ENCODE measurements around the gene HBP1.
"Not testable (repeated sequence)": the region's sequence is repeated elsewhere in the genome, so short reads cannot be mapped to it uniquely, and the experiment has no call there.

Gene HBP1

DNA sequence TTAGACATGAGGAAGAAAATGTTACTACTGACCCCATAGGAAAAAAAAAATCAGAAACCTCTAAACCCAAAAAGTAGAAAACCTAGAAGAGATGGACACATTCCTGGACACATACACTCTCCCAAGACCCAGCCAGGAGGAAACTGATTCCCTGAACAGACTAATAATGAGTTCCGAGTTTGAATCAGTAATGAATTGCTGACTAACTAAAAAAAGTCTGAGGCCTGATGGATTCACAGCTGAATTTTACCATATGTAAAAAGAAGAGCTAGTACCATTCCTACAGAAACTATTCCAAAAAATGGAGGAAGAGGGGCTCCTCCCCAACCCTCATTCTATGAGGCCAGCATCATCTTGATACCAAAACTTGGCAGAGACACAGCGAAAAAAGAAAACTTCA lies 75.8 kb downstream of the HBP1 start:
- TF ChIP-seq, protein P1, sequence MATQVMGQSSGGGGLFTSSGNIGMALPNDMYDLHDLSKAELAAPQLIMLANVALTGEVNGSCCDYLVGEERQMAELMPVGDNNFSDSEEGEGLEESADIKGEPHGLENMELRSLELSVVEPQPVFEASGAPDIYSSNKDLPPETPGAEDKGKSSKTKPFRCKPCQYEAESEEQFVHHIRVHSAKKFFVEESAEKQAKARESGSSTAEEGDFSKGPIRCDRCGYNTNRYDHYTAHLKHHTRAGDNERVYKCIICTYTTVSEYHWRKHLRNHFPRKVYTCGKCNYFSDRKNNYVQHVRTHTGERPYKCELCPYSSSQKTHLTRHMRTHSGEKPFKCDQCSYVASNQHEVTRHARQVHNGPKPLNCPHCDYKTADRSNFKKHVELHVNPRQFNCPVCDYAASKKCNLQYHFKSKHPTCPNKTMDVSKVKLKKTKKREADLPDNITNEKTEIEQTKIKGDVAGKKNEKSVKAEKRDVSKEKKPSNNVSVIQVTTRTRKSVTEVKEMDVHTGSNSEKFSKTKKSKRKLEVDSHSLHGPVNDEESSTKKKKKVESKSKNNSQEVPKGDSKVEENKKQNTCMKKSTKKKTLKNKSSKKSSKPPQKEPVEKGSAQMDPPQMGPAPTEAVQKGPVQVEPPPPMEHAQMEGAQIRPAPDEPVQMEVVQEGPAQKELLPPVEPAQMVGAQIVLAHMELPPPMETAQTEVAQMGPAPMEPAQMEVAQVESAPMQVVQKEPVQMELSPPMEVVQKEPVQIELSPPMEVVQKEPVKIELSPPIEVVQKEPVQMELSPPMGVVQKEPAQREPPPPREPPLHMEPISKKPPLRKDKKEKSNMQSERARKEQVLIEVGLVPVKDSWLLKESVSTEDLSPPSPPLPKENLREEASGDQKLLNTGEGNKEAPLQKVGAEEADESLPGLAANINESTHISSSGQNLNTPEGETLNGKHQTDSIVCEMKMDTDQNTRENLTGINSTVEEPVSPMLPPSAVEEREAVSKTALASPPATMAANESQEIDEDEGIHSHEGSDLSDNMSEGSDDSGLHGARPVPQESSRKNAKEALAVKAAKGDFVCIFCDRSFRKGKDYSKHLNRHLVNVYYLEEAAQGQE (IDR thresholded peaks at IDR 0.05; ENCODE audit: insufficient replicate concordance, low read depth), result no peak
- TF ChIP-seq SPI1 (IDR thresholded peaks at IDR 0.05; ENCODE audit: borderline replicate concordance, low read depth) (no peak), GABPA (IDR thresholded peaks at IDR 0.05; ENCODE audit: low read depth) (no peak), POLR2AphosphoS5 (IDR thresholded peaks at IDR 0.05; ENCODE audit: low read depth) (no peak)
- TF ChIP-seq, protein P2, sequence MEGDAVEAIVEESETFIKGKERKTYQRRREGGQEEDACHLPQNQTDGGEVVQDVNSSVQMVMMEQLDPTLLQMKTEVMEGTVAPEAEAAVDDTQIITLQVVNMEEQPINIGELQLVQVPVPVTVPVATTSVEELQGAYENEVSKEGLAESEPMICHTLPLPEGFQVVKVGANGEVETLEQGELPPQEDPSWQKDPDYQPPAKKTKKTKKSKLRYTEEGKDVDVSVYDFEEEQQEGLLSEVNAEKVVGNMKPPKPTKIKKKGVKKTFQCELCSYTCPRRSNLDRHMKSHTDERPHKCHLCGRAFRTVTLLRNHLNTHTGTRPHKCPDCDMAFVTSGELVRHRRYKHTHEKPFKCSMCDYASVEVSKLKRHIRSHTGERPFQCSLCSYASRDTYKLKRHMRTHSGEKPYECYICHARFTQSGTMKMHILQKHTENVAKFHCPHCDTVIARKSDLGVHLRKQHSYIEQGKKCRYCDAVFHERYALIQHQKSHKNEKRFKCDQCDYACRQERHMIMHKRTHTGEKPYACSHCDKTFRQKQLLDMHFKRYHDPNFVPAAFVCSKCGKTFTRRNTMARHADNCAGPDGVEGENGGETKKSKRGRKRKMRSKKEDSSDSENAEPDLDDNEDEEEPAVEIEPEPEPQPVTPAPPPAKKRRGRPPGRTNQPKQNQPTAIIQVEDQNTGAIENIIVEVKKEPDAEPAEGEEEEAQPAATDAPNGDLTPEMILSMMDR (IDR thresholded peaks at IDR 0.05; ENCODE audit: insufficient read depth, low read length), result no peak
- H3K27ac ChIP-seq (replicated peaks), result no peak overlapping the region
- no peak for DNase-seq (ENCODE audit: low read depth in 1 of 2, low spot score in 1 of 2)
- H3K4me3 ChIP-seq (replicated peaks; ENCODE audit: insufficient read depth, low read length), result no peak overlapping the region
- no peaks in the 10 kb centered on the region for H3K27me3 ChIP-seq (ENCODE audit: insufficient read depth, poor library complexity, severe bottlenecking)

GRCh38 chr7:107246836-107247235 lies 78.0 kb downstream of the HBP1 start:
- not testable (repeated sequence) for H3K27ac ChIP-seq (replicated peaks); H3K27me3 ChIP-seq (ENCODE audit: insufficient read depth, poor library complexity, severe bottlenecking); H3K4me3 ChIP-seq (replicated peaks; ENCODE audit: insufficient read depth, low read length); DNase-seq (ENCODE audit: low read depth in 1 of 2, low spot score in 1 of 2)

- Histone ChIP-seq H3K4me3 (replicated peaks; ENCODE audit: insufficient read depth, low read length) (no peak overlapping the region), H3K27me3 (ENCODE audit: insufficient read depth, poor library complexity, severe bottlenecking) (no peaks in the 10 kb centered on the region), H3K27ac (replicated peaks) (no peak overlapping the region)
- no peak for DNase-seq (ENCODE audit: low read depth in 1 of 2, low spot score in 1 of 2)
- no peak for TF ChIP-seq POLR2AphosphoS5 (IDR thresholded peaks at IDR 0.05; ENCODE audit: low read depth)
- TF ChIP-seq, protein P1 (IDR thresholded peaks at IDR 0.05; ENCODE audit: insufficient replicate concordance, low read depth), result no peak
- TF ChIP-seq SPI1 (IDR thresholded peaks at IDR 0.05; ENCODE audit: borderline replicate concordance, low read depth), result no peak
- no peak for TF ChIP-seq GABPA (IDR thresholded peaks at IDR 0.05; ENCODE audit: low read depth)
- TF ChIP-seq, protein P2 (IDR thresholded peaks at IDR 0.05; ENCODE audit: insufficient read depth, low read length), result no peak
Observed at GRCh38 chr7:107248551-107249316, 79.9 kb downstream of the HBP1 start.

DNA sequence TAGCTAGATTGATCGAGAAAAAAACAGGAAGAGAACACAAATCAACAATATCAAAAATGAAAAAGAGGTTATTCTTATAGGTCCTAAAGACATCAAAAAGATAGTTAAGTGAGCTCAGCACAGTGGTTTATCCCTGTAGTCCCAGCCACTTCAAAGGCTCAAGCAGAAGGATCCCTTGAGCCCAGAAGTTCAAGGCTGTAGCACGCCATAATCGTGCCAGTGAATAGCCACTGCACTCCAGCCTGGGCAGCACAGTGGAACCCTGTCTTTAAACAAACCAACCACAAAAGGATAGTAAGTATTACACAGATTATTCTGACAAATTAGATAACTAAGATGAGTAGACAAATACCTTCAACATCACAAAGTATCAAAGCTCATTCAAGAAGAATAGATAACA lies 83.2 kb downstream of the HBP1 start:
- TF ChIP-seq GABPA (IDR thresholded peaks at IDR 0.05; ENCODE audit: low read depth) (no peak), SPI1 (IDR thresholded peaks at IDR 0.05; ENCODE audit: borderline replicate concordance, low read depth) (no peak), POLR2AphosphoS5 (IDR thresholded peaks at IDR 0.05; ENCODE audit: low read depth) (no peak)
- TF ChIP-seq, protein P1 (IDR thresholded peaks at IDR 0.05; ENCODE audit: insufficient replicate concordance, low read depth), result no peak
- TF ChIP-seq, protein P2 (IDR thresholded peaks at IDR 0.05; ENCODE audit: insufficient read depth, low read length), result no peak
- Histone ChIP-seq H3K4me3 (replicated peaks; ENCODE audit: insufficient read depth, low read length) (no peak overlapping the region), H3K27me3 (ENCODE audit: insufficient read depth, poor library complexity, severe bottlenecking) (no peaks in the 10 kb centered on the region), H3K27ac (replicated peaks) (no peak overlapping the region)
- DNase-seq (ENCODE audit: low read depth in 1 of 2, low spot score in 1 of 2), result no peak

Data from HL-60 (cell line).